NCI-H446 treated with DMSO at 0.1 percent for 48 hours (cell line): Measurements from ENCODE around the gene ATG13.
"Not testable (repeated sequence)": the region's sequence is repeated elsewhere in the genome, so short reads cannot be mapped to it uniquely, and the experiment has no call there.

Experiments
- DNase-seq: peaks from one replicate; lab custom pipeline; 2025; lab: John Stamatoyannopoulos, UW

ATG13 gene

GRCh38 chr11:46617134-46617971 is at the start of gene ATG13, which contains the start of gene HARBI1:
TSS of gene ATG13 (plus strand) at chr11:46617553. CDS start at chr11:46644292, 26,739 bp downstream.
TSS of gene HARBI1 (minus strand) at chr11:46617227. CDS start at chr11:46616237, 990 bp downstream.
- DNase-seq: peak; percentile 84

GRCh38 chr11:46570790-46571398 is 46.5 kb upstream of the ATG13 start:
- no peak for DNase-seq

GRCh38 chr11:46574656-46575055 is 42.7 kb upstream of the ATG13 start:
- no peak for DNase-seq

- DNase-seq: no peak
These were observed 40.3 kb upstream of the ATG13 start for GRCh38 chr11:46577058-46577457.

- DNase-seq: no peak
These were observed 34.8 kb upstream of the ATG13 start for GRCh38 chr11:46582588-46582987.

GRCh38 chr11:46583513-46583912 is 33.8 kb upstream of the ATG13 start:
- not testable (repeated sequence) for DNase-seq

GRCh38 chr11:46588131-46588530 is 29.2 kb upstream of the ATG13 start:
- DNase-seq: no peak

- no peak for DNase-seq
These were observed 28.4 kb upstream of the ATG13 start for GRCh38 chr11:46588915-46589314.

GRCh38 chr11:46590740-46591605 is 26.4 kb upstream of the ATG13 start:
- no peak for DNase-seq

- peak; percentile 82 for DNase-seq
These were observed 23.6 kb upstream of the ATG13 start, which contains the start of gene AMBRA1 for GRCh38 chr11:46593550-46594373. TSS of gene AMBRA1 (minus strand) at chr11:46594023. CDS start at chr11:46548380, 45,643 bp downstream.

- no peak for DNase-seq
These were observed 23.0 kb upstream of the ATG13 start for GRCh38 chr11:46594374-46594700.

GRCh38 chr11:46594785-46595184 is 22.6 kb upstream of the ATG13 start:
- DNase-seq: no peak

GRCh38 chr11:46597155-46597554 is 20.2 kb upstream of the ATG13 start:
- DNase-seq: no peak

GRCh38 chr11:46597609-46598219 is 19.6 kb upstream of the ATG13 start:
- DNase-seq: no peak

- DNase-seq: no peak
These were observed 17.8 kb upstream of the ATG13 start for GRCh38 chr11:46599340-46600193.

GRCh38 chr11:46600194-46600960 is 17.0 kb upstream of the ATG13 start:
- peak; percentile 71 for DNase-seq

- DNase-seq: peak; percentile 75
These were observed 16.2 kb upstream of the ATG13 start for GRCh38 chr11:46601129-46601528.

- no peak for DNase-seq
These were observed 13.5 kb upstream of the ATG13 start for GRCh38 chr11:46603704-46604308.

- no peak for DNase-seq
These were observed 12.6 kb upstream of the ATG13 start for GRCh38 chr11:46604796-46605195.
